HCT116 (cell line): Measurements from ENCODE around the gene DIP2A. TPM values are rescaled to one million over a fixed set of nuclear protein-coding genes. Genes with fewer than 3 reads are reported as not detected.

Experiments used
- ATAC-seq: fragments of 200-7000 bp; cut with Tn5 transposase; 2 replicates; pipeline ENCODE4 v1.9.1; 2020; ENCODE audit warnings: mild to moderate bottlenecking, moderate library complexity
- BruUV-seq: library from RNA; stranded (reverse); fragments of 400-500 nt; replicated peaks from 2 replicates; lab custom pipeline; 2021; lab: Mats Ljungman, UMichigan
- CTCF ChIA-PET: fragments of 300-600 bp; sonication (Branson Sonifier 250); formaldehyde crosslinking; loops from one replicate; lab custom pipeline; 2021; ENCODE audit warnings: antibody characterized with exemption; lab: Charles Lee
- POLR2A ChIA-PET: fragments of 300-600, 350-600 bp; sonication (Branson Sonifier 250); formaldehyde crosslinking; loops from one replicate; lab custom pipeline; 2021; ENCODE audit warnings: antibody characterized with exemption; lab: Charles Lee
- RAD21 ChIA-PET, 2 experiments: fragments of 300-600 bp; sonication (Branson Sonifier 250); formaldehyde crosslinking; loops; one replicate each; lab custom pipeline; 2023; ENCODE audit warnings: low total read pairs in 2 of 2; ENCODE audit not compliant: uncharacterized antibody in 2 of 2, unreplicated experiment in 2 of 2, low non-redundant PET in 1 of 2; lab: Charles Lee
- DNase-seq: peaks from one replicate; pipeline ENCODE4 v3.0.0-alpha.2; 2010; ENCODE audit warnings: low read depth, low spot score
- H2AFZ ChIP-seq: fragments of 200-600 bp; shearing (Covaris generic), sonication (generic); 2 replicates; pipeline ENCODE4 v1.6.1; 2017; ENCODE audit warnings: low read depth, mixed run types, mixed read lengths, antibody characterized with exemption, low read length; ENCODE audit not compliant: poor library complexity, severe bottlenecking
- H3K27ac ChIP-seq: 2 replicates; pipeline ENCODE4 v1.5.1; 2012; ENCODE audit warnings: low read depth, low read length
- H3K27me3 ChIP-seq: fragments of 200-600 bp; sonication (generic); 2 replicates; pipeline ENCODE4 v1.6.1; 2016; ENCODE audit warnings: mixed run types, low read length, mixed read lengths; ENCODE audit not compliant: insufficient read depth
- H3K36me3 ChIP-seq, 2 experiments: fragments of 200-500 bp in 1 of 2; fragments of 200-600 bp in 1 of 2; sonication (Bioruptor generic) in 1 of 2; sonication (generic) in 1 of 2; 2 replicates each; pipeline versions ENCODE4 v1.5.1 to v1.6.1; 2014 to 2016; ENCODE audit warnings: low read length in 2 of 2, inconsistent platforms in 1 of 2, mixed read lengths in 1 of 2, mixed run types in 1 of 2; ENCODE audit not compliant: insufficient read depth in 2 of 2, control insufficient read depth in 1 of 2
- H3K4me1 ChIP-seq, 2 experiments: fragments of 200-600 bp in 1 of 2; sonication (generic) in 1 of 2; 2 replicates each; pipeline versions ENCODE4 v1.5.1 to v1.6.1; 2012 to 2017; ENCODE audit warnings: low read length in 2 of 2, inconsistent platforms in 1 of 2, mild to moderate bottlenecking in 1 of 2, mixed read lengths in 1 of 2, mixed run types in 1 of 2, moderate library complexity in 1 of 2; ENCODE audit not compliant: insufficient read depth in 2 of 2, control insufficient read depth in 1 of 2
- H3K4me2 ChIP-seq: fragments of 200-600 bp; sonication (generic); 2 replicates; pipeline ENCODE4 v1.6.1; 2017; ENCODE audit warnings: mixed run types, low read length, mixed read lengths
- H3K4me3 ChIP-seq, 2 experiments: fragments of 200-600 bp in 1 of 2; sonication (generic) in 1 of 2; replicated peaks in 1 of 2; 2 replicates each; pipeline ENCODE4 v1.5.1; 2011 to 2016; ENCODE audit warnings: low read length in 2 of 2, control low read depth in 1 of 2, low read depth in 1 of 2, mild to moderate bottlenecking in 1 of 2, mixed read lengths in 1 of 2, mixed run types in 1 of 2
- H3K79me2 ChIP-seq: fragments of 200-600 bp; sonication (generic); 2 replicates; pipeline ENCODE4 v1.6.1; 2017; ENCODE audit warnings: mild to moderate bottlenecking, mixed run types, low read length, moderate library complexity, mixed read lengths; ENCODE audit not compliant: insufficient read depth
- H3K9ac ChIP-seq: fragments of 200-600 bp; sonication (generic); 2 replicates; pipeline ENCODE4 v1.6.1; 2016; ENCODE audit warnings: low read length, mixed read lengths
- H3K9me2 ChIP-seq: fragments of 200-600 bp; sonication (generic), shearing (Covaris generic); 2 replicates; pipeline ENCODE4 v1.6.1; 2017; ENCODE audit warnings: mixed run types, mild to moderate bottlenecking, moderate library complexity; ENCODE audit not compliant: insufficient read depth
- H3K9me3 ChIP-seq, 2 experiments: fragments of 200-500 bp in 1 of 2; fragments of 200-600 bp in 1 of 2; sonication (Bioruptor generic) in 1 of 2; sonication (generic) in 1 of 2; 2 replicates each; pipeline ENCODE4 v1.6.1; 2014 to 2017; ENCODE audit warnings: low read length in 2 of 2, mixed read lengths in 2 of 2, inconsistent platforms in 1 of 2, low read depth in 1 of 2, mild to moderate bottlenecking in 1 of 2, mixed run types in 1 of 2, moderate library complexity in 1 of 2; ENCODE audit not compliant: control insufficient read depth in 1 of 2, insufficient read depth in 1 of 2
- H4K20me1 ChIP-seq: fragments of 200-600 bp; sonication (generic), shearing (Covaris generic); 2 replicates; pipeline ENCODE4 v1.6.1; 2017; ENCODE audit warnings: mixed run types, mild to moderate bottlenecking, moderate library complexity; ENCODE audit not compliant: insufficient read depth
- ATF3 ChIP-seq: IDR thresholded peaks from 2 replicates; pipeline ENCODE4 v1.6.1; 2012
- CBX3 ChIP-seq: IDR thresholded peaks from 2 replicates; pipeline ENCODE4 v1.6.1; 2012; ENCODE audit warnings: low read depth
- CEBPB ChIP-seq: IDR thresholded peaks from 2 replicates; pipeline ENCODE4 v1.6.1; 2012; ENCODE audit warnings: low read depth
- EGR1 ChIP-seq: IDR thresholded peaks from 2 replicates; pipeline ENCODE4 v1.6.1; 2012; ENCODE audit warnings: low read depth
- EZH2 ChIP-seq: fragments of 200-600 bp; sonication (generic); IDR thresholded peaks from 2 replicates; pipeline ENCODE4 v1.6.1; 2017; ENCODE audit warnings: antibody characterized with exemption, mixed run types
- EZH2phosphoT487 ChIP-seq: fragments of 200-600 bp; IDR thresholded peaks from 2 replicates; pipeline ENCODE4 v1.6.1; 2018; ENCODE audit warnings: antibody characterized with exemption, borderline replicate concordance
- FOSL1 ChIP-seq: IDR thresholded peaks from 2 replicates; pipeline ENCODE4 v1.6.1; 2012; ENCODE audit warnings: low read depth
- JUND ChIP-seq: IDR thresholded peaks from 2 replicates; pipeline ENCODE4 v1.6.1; 2012
- MAX ChIP-seq: IDR thresholded peaks from 2 replicates; pipeline ENCODE4 v1.6.1; 2012
- POLR2A ChIP-seq: IDR thresholded peaks from 2 replicates; pipeline ENCODE4 v1.7.0; 2011; ENCODE audit warnings: borderline replicate concordance; ENCODE audit not compliant: insufficient read depth, insufficient read length; ENCODE audit errors: extremely low read depth
- POLR2AphosphoS5 ChIP-seq: IDR thresholded peaks from 2 replicates; pipeline ENCODE4 v1.6.1; 2011; ENCODE audit warnings: mild to moderate bottlenecking, low read depth, low read length, moderate library complexity
- RAD21 ChIP-seq: IDR thresholded peaks from 2 replicates; pipeline ENCODE4 v1.6.1; 2012; ENCODE audit warnings: low read depth, mild to moderate bottlenecking
- SP1 ChIP-seq: IDR thresholded peaks from 2 replicates; pipeline ENCODE4 v1.6.1; 2012; ENCODE audit warnings: low read depth
- SRF ChIP-seq: IDR thresholded peaks from 2 replicates; pipeline ENCODE4 v1.6.1; 2012; ENCODE audit warnings: low read depth
- TCF7L2 ChIP-seq: IDR thresholded peaks from 2 replicates; pipeline ENCODE4 v1.7.0; 2011; ENCODE audit warnings: borderline replicate concordance, inconsistent platforms; ENCODE audit not compliant: insufficient read depth, insufficient read length; ENCODE audit errors: extremely low read depth
- YY1 ChIP-seq: IDR thresholded peaks from 2 replicates; pipeline ENCODE4 v1.6.1; 2011; ENCODE audit warnings: low read length, low read depth, moderate library complexity, mild to moderate bottlenecking; ENCODE audit not compliant: insufficient replicate concordance; ENCODE audit errors: extremely low read depth
- ZBTB33 ChIP-seq: IDR thresholded peaks from 2 replicates; pipeline ENCODE4 v1.6.1; 2011; ENCODE audit warnings: mild to moderate bottlenecking, low read length, moderate library complexity; ENCODE audit not compliant: insufficient replicate concordance; ENCODE audit errors: extremely low read depth
- ZFX ChIP-seq: fragments of 450-650 bp; IDR thresholded peaks from 2 replicates; pipeline ENCODE4 v1.6.1; 2017
- intact Hi-C: fragments of 100-400 bp; cut with micrococcal nuclease; formaldehyde crosslinking; loops from 2 replicates; pipeline ENCODE4 v1.10.0; 2022
- total RNA-seq: library from RNA; stranded (reverse); gene quantifications from one replicate; pipeline ENCODE4 v1.2.1, GENCODE V29; 2021; ENCODE audit not compliant: unreplicated experiment
- TF ChIP-seq, protein P1 (sequence below): IDR thresholded peaks from 2 replicates; pipeline ENCODE4 v1.6.1; 2012; ENCODE audit warnings: low read depth

Gene DIP2A
- total RNA-seq, 1 experiment from 2014 or later, result 39.9 TPM

DNA sequence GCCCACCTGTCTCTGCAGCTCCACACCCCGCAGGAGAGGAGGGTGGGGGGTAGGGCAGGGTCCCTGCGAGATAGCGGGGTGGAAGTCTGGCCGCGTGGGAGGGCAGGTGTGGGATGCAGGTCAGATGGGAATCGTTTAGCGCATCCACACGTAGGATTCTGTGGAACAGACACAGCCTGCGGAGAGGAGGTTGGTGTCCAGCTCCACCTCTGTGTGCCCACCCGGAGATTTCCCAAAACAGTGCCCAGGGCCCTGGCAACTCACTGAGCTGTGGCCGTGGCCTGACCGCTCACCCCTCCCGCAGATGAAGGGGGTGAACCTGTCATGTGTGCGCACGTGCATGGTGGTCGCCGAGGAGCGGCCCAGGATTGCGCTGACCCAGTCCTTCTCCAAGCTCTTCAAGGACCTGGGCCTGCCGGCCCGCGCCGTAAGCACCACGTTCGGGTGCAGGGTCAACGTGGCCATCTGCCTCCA is 99.3 kb downstream of the DIP2A start:
- ChIA-PET RAD21 (no interaction called here), POLR2A (no interaction called here)
- no TSS peak for BruUV-seq
- DNase-seq, result no peak
- H3K36me3 ChIP-seq, result peaks cover 0 to 7% of the 10 kb centered on the region in 2 experiments; a peak in 1 of 4 replicates
- H3K9me3 ChIP-seq, result no peaks in the 10 kb centered on the region
- no peak for ATAC-seq
- H3K4me1 ChIP-seq, result no peaks in the 10 kb centered on the region
- no peaks in the 10 kb centered on the region for H3K79me2 ChIP-seq
- no peak overlapping the region for H3K27ac ChIP-seq
- H3K4me2 ChIP-seq, result no peak overlapping the region
- no peak overlapping the region for H2AFZ ChIP-seq
- no peaks in the 10 kb centered on the region for H3K27me3 ChIP-seq
- no peak overlapping the region for H3K4me3 ChIP-seq
- H4K20me1 ChIP-seq, result no peaks in the 10 kb centered on the region
- intact Hi-C loops, result no loop called here
- H3K9ac ChIP-seq, result no peak overlapping the region
- TF ChIP-seq, protein P1, sequence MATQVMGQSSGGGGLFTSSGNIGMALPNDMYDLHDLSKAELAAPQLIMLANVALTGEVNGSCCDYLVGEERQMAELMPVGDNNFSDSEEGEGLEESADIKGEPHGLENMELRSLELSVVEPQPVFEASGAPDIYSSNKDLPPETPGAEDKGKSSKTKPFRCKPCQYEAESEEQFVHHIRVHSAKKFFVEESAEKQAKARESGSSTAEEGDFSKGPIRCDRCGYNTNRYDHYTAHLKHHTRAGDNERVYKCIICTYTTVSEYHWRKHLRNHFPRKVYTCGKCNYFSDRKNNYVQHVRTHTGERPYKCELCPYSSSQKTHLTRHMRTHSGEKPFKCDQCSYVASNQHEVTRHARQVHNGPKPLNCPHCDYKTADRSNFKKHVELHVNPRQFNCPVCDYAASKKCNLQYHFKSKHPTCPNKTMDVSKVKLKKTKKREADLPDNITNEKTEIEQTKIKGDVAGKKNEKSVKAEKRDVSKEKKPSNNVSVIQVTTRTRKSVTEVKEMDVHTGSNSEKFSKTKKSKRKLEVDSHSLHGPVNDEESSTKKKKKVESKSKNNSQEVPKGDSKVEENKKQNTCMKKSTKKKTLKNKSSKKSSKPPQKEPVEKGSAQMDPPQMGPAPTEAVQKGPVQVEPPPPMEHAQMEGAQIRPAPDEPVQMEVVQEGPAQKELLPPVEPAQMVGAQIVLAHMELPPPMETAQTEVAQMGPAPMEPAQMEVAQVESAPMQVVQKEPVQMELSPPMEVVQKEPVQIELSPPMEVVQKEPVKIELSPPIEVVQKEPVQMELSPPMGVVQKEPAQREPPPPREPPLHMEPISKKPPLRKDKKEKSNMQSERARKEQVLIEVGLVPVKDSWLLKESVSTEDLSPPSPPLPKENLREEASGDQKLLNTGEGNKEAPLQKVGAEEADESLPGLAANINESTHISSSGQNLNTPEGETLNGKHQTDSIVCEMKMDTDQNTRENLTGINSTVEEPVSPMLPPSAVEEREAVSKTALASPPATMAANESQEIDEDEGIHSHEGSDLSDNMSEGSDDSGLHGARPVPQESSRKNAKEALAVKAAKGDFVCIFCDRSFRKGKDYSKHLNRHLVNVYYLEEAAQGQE, result no peak
- TF ChIP-seq ZBTB33, result no peak
- TF ChIP-seq POLR2A, result no peak
- TF ChIP-seq MAX, result no peak
- TF ChIP-seq EZH2, result no peak
- no peak for TF ChIP-seq ATF3
- no peak for TF ChIP-seq SP1
- TF ChIP-seq CBX3, result no peak
- TF ChIP-seq FOSL1, result no peak
- no peak for TF ChIP-seq CEBPB
- no peak for TF ChIP-seq ZFX
- no peak for TF ChIP-seq SRF
- TF ChIP-seq TCF7L2, result no peak
- no peak for TF ChIP-seq EGR1
- TF ChIP-seq YY1, result no peak
- TF ChIP-seq JUND, result no peak
- TF ChIP-seq POLR2AphosphoS5, result no peak
- TF ChIP-seq RAD21, result no peak
- TF ChIP-seq EZH2phosphoT487, result no peak
- TF ChIP-seq, all 23 proteins: peak for 0
- H3K9me2 ChIP-seq, result no peaks in the 10 kb centered on the region
- CTCF ChIA-PET, result no interaction called here
